NB4 (cell line): ENCODE results near the gene TMEM127.
"Not testable (repeated sequence)": the region's sequence is repeated elsewhere in the genome, so short reads cannot be mapped to it uniquely, and the experiment has no call there.

Source experiments
- MYC ChIP-seq: IDR thresholded peaks from 2 replicates; pipeline ENCODE4 v1.6.1; 2011; ENCODE audit warnings: low read depth, low read length
- POLR2A ChIP-seq: IDR thresholded peaks from 2 replicates; pipeline ENCODE4 v1.6.1; 2011; ENCODE audit warnings: mild to moderate bottlenecking; ENCODE audit not compliant: insufficient read length; ENCODE audit errors: extremely low read depth
- TF ChIP-seq, protein P1 (sequence below): IDR thresholded peaks from one replicate; pipeline ENCODE4 v1.5.1; 2012; ENCODE audit warnings: low read depth, low read length

DNA sequence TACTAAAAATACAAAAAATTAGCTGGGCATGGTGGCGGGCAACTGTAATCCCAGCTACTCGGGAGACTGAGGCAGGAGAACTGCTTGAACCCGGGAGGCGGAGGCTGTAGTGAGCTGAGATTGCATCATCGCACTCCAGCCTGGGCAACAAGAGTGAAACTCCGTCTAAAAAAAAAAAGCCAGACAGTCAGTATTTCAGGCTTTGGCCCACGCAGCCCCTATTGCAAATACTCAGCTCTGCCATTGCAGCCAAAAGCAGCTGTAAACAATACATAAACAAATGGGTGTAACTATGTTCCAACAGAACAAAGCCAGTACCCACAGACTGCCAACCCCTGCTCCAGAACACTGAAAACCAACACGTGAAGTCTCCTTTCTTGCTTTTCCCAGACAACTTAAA lies 28.5 kb upstream of the TMEM127 start:
- TF ChIP-seq, protein P1, sequence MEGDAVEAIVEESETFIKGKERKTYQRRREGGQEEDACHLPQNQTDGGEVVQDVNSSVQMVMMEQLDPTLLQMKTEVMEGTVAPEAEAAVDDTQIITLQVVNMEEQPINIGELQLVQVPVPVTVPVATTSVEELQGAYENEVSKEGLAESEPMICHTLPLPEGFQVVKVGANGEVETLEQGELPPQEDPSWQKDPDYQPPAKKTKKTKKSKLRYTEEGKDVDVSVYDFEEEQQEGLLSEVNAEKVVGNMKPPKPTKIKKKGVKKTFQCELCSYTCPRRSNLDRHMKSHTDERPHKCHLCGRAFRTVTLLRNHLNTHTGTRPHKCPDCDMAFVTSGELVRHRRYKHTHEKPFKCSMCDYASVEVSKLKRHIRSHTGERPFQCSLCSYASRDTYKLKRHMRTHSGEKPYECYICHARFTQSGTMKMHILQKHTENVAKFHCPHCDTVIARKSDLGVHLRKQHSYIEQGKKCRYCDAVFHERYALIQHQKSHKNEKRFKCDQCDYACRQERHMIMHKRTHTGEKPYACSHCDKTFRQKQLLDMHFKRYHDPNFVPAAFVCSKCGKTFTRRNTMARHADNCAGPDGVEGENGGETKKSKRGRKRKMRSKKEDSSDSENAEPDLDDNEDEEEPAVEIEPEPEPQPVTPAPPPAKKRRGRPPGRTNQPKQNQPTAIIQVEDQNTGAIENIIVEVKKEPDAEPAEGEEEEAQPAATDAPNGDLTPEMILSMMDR = not testable (repeated sequence)
- not testable (repeated sequence) for TF ChIP-seq POLR2A, MYC
